AG10803 (cell line): ENCODE results near the gene HARBI1.
A peak's percentile ranks its signal among the peaks of the same experiment; 100 is the strongest.

ENCODE experiments used
- DNase-seq: peaks from one replicate; pipeline ENCODE4 v3.0.0; 2010; ENCODE audit warnings: low read depth
- H3K4me3 ChIP-seq: 2 replicates; pipeline ENCODE4 v1.5.1; 2011; ENCODE audit warnings: mild to moderate bottlenecking, low read length, control low read depth
- CTCF ChIP-seq: conservative IDR thresholded peaks from 2 replicates; pipeline ENCODE4 v1.5.1; 2011; ENCODE audit warnings: mild to moderate bottlenecking, low read length, control low read depth, inconsistent platforms

Gene HARBI1

DNA sequence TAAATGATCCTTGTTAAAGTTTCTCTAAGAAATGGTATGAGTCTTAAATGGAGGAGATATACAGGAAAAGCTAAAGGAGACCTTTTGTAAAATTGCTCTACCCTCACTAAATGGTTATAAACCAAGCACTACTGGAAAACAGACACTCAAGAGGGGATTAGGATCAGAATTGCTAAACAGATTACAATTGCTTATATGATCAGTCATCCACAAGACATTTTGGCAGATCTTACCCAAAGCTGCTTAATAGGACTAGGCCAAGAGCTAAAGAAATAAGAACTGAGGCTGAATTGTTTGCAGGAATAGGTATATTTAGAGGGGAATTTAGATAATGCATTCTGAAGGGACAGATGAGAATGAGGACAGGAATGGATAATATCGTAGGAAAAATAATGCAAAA lies 9.5 kb downstream of the HARBI1 start:
- TF ChIP-seq CTCF: no peak
- H3K4me3 ChIP-seq: no peak overlapping the region
- DNase-seq: no peak

- DNase-seq: no peak
- no peak for TF ChIP-seq CTCF
- H3K4me3 ChIP-seq: no peak overlapping the region
Observed at GRCh38 chr11:46604796-46605195, 12.2 kb downstream of the HARBI1 start.

DNA sequence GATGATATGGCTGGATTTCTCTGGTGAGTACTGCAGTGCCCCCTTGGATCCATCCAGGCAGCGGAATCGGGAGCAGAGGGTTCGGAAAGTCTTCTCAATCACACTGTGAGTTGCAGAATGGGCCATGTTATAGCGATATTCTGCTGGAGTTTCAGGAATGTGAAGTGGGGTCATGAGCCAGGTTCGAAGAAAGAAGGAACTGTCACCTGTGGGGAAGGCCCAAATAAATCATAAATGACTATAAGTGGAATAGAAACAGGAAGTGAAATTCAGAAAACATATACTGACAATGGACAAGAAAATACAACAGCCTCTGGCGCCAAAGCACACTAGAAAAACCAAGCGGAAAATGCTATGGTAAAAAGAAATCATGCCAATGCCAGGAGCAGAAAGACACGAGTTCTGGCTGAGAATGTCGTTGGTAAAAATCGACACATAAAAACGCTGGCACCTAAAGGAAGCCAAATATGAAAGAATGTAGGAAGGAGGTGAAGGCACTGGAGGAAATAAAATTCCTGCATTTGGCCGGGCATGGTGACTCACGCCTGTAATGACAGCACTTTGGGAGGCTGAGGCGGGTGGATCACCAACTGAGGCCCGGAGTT lies 13.2 kb downstream of the HARBI1 start:
- no peak for TF ChIP-seq CTCF
- no peak for DNase-seq
- no peak overlapping the region for H3K4me3 ChIP-seq

DNA sequence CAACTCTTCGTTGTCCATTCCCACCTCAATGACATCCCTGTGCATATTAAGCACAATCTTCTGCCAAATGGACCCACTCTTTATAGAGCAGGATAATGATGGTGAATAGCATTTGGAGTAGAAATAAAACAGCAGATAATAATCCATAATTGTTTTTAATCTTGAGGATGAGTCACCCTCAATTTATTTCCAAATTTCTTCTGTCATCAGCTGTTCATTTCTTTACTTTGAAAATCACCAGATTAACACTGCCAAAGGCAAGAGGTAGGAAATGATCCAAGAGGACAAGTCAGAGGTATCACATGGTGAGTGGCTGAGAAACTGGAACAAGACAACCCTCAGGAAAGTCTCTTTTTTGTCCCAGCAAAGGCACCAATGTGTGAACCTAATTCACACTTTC lies 15.9 kb downstream of the HARBI1 start:
- no peak overlapping the region for H3K4me3 ChIP-seq
- no peak for TF ChIP-seq CTCF
- peak; percentile 32 for DNase-seq

DNA sequence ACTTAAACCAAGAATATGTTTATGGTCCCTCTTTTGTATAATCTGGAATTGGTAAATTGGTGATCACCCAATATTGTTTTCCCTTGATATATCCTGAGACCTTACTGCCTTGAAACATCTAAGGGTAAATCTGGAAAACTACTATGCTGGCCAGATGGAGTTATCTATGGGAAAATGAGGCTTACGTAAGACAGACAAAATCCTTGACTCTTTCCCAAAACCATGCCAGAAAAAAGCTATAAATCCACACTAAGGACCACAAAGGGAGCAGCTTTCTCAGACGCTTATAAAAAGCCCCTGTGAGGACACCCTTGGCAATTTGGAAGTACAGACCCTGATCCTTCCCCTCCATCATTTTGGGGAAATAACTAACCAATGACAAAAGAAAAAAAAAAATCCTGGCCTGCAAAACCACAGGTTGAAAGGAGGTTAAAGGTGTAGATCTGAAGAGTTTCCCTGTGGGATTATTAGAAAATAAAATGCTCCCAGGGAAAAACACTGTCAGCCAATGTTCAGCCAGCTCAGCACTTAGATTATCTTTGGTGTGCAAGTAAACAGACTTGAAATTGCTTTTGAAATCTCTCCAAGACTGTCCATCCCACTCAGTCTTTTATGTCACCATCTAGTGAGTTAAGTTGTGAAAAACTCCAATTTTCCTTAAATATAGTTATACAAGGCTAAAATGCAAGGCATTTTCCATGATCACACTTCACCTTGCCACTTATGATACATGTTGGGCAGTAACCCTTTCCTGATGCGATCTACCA lies 16.6 kb downstream of the HARBI1 start:
- TF ChIP-seq CTCF: no peak
- no peak for DNase-seq
- H3K4me3 ChIP-seq: no peak overlapping the region

- no peak overlapping the region for H3K4me3 ChIP-seq
- no peak for DNase-seq
- no peak for TF ChIP-seq CTCF
Observed at GRCh38 chr11:46599340-46600193, 17.5 kb downstream of the HARBI1 start.
